ENCODE results near the gene DCDC1.

DNA sequence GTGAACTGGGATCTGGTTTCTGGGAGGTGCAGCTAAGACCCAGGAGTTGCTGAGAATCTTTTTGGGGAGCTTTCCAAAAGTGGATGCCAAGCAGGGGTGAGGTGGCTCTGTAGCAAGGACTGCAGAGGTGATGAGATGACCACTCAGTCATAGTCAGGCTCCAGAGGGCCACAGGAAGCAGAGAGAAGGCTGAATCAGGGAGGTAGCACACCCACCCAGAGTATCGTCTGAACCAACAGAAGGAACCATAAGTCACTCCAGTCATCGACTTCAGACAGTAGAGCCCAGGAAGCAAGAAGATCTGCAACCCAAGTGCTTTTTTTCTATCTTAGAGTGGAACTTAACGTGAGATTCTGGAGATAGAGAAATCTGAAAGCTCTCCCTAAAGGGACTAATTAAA lies 447.7 kb downstream of the DCDC1 start:
- TF ChIP-seq POLR2A (IDR thresholded peaks at IDR 0.05; ENCODE audit: low read length) = no peak
- no peak for TF ChIP-seq GATA1 (IDR thresholded peaks at IDR 0.05; ENCODE audit: low read depth, low read length)
